Smooth muscle cell (in vitro differentiated cells): ENCODE measurements around the gene PSKH1. TPM values are rescaled to one million over a fixed set of nuclear protein-coding genes. Genes with fewer than 3 reads are reported as not detected.

Experiments
- DNase-seq: peaks from one replicate; lab custom pipeline; 2025; ENCODE audit not compliant: unreplicated experiment; lab: John Stamatoyannopoulos, UW
- H2AFZ ChIP-seq: fragments of 200-600 bp; sonication (generic); 2 replicates; pipeline ENCODE4 v1.6.0; 2016; ENCODE audit warnings: antibody characterized with exemption, low read depth, mild to moderate bottlenecking
- H3F3A ChIP-seq: fragments of 200-600 bp; sonication (generic); 2 replicates; pipeline ENCODE4 v1.6.0; 2017; ENCODE audit warnings: antibody characterized with exemption, low read depth
- H3K27ac ChIP-seq: fragments of 200-600 bp; sonication (generic); 2 replicates; pipeline ENCODE4 v1.5.1; 2016; ENCODE audit warnings: low read depth, mild to moderate bottlenecking
- H3K27me3 ChIP-seq: fragments of 200-600 bp; sonication (generic); 2 replicates; pipeline ENCODE4 v1.6.1; 2016; ENCODE audit warnings: low read depth, mild to moderate bottlenecking
- H3K36me3 ChIP-seq: fragments of 200-600 bp; sonication (generic); 2 replicates; pipeline ENCODE4 v1.5.1; 2016; ENCODE audit warnings: low read depth
- H3K4me1 ChIP-seq: fragments of 200-600 bp; sonication (generic); 2 replicates; pipeline ENCODE4 v1.5.1; 2016; ENCODE audit warnings: low read depth
- H3K4me2 ChIP-seq: fragments of 200-600 bp; sonication (generic); 2 replicates; pipeline ENCODE4 v1.6.0; 2016; ENCODE audit warnings: mild to moderate bottlenecking
- H3K4me3 ChIP-seq: fragments of 200-600 bp; sonication (generic); 2 replicates; pipeline ENCODE4 v1.5.1; 2016; ENCODE audit warnings: mild to moderate bottlenecking
- H3K79me2 ChIP-seq: fragments of 200-600 bp; sonication (generic); 2 replicates; pipeline ENCODE4 v1.6.0; 2016; ENCODE audit warnings: low read depth, mild to moderate bottlenecking
- H3K9ac ChIP-seq: fragments of 200-600 bp; sonication (generic); 2 replicates; pipeline ENCODE4 v1.6.0; 2016; ENCODE audit warnings: low read depth
- H3K9me3 ChIP-seq: fragments of 200-600 bp; sonication (generic); replicated peaks from 2 replicates; pipeline ENCODE4 v1.5.1; 2016; ENCODE audit warnings: low read depth
- H4K20me1 ChIP-seq: fragments of 200-600 bp; sonication (generic); 2 replicates; pipeline ENCODE4 v1.6.0; 2016; ENCODE audit warnings: low read depth
- WGBS: methylation state at CpG from one replicate; pipeline ENCODE4 v1.1.7; 2016; ENCODE audit warnings: low lambda C conversion rate; 5-methylcytosine and 5-hydroxymethylcytosine counted together
- polyA plus RNA-seq: library from polyadenylated mRNA; unstranded; fragments of >200 nt; fragmentation: Nextera tagmentation; extraction: Ambion mirVana; gene quantifications from 2 replicates; pipeline ENCODE4 v1.2.1, GENCODE V29; 2016
- total RNA-seq: library from RNA; depleted of rRNA; stranded (reverse); fragments of >200 nt; gene quantifications from 2 replicates; pipeline ENCODE4 v1.2.3, GENCODE V29; 2014
- TF ChIP-seq, protein P1 (sequence below): fragments of 200-600 bp; sonication (generic); IDR thresholded peaks from 2 replicates; pipeline ENCODE4 v1.5.1; 2017; ENCODE audit warnings: borderline replicate concordance, mild to moderate bottlenecking, antibody characterized with exemption; ENCODE audit not compliant: insufficient read depth, poor library complexity, severe bottlenecking

The PSKH1 gene
- total and polyA plus RNA-seq, 2 experiments from 2014 or later = 15.3 to 36.0 TPM

DNA sequence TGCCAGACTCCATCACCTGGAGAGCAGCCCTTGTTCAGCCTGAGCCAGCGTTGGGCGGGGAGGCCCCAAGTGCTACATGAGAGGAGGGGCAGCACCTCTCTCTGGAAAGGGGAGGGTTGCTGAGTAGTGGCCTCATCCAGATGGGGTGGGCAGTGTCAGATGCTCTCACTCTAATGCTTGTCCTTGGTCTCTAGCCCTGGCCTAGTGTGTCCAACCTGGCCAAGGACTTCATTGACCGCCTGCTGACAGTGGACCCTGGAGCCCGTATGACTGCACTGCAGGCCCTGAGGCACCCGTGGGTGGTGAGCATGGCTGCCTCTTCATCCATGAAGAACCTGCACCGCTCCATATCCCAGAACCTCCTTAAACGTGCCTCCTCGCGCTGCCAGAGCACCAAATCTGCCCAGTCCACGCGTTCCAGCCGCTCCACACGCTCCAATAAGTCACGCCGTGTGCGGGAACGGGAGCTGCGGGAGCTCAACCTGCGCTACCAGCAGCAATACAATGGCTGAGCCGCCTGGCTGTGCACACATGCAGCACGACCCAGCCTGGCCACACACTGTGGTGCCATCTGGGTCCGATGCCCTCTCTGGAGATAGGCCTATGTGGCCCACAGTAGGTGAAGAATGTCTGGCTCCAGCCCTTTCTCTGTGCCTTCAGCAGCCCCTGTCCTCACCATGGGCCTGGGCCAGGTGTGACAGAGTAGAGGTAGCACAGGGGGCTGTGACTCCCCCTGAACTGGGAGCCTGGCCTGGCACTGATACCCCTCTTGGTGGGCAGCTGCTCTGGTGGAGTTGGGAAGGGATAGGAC is 34.3 kb downstream of the PSKH1 start:
- Histone ChIP-seq H3K27ac (no peak overlapping the region), H3F3A (no peaks in the 10 kb centered on the region), H3K4me1 (no peaks in the 10 kb centered on the region), H3K79me2 (peaks cover 7% of the 10 kb centered on the region), H3K4me3 (no peak overlapping the region), H3K4me2 (no peak overlapping the region), H4K20me1 (peaks cover 74% of the 10 kb centered on the region), H2AFZ (no peak overlapping the region), H3K9ac (no peak overlapping the region), H3K9me3 (no peaks in the 10 kb centered on the region), H3K36me3 (no peaks in the 10 kb centered on the region), H3K27me3 (no peaks in the 10 kb centered on the region)
- TF ChIP-seq, protein P1, sequence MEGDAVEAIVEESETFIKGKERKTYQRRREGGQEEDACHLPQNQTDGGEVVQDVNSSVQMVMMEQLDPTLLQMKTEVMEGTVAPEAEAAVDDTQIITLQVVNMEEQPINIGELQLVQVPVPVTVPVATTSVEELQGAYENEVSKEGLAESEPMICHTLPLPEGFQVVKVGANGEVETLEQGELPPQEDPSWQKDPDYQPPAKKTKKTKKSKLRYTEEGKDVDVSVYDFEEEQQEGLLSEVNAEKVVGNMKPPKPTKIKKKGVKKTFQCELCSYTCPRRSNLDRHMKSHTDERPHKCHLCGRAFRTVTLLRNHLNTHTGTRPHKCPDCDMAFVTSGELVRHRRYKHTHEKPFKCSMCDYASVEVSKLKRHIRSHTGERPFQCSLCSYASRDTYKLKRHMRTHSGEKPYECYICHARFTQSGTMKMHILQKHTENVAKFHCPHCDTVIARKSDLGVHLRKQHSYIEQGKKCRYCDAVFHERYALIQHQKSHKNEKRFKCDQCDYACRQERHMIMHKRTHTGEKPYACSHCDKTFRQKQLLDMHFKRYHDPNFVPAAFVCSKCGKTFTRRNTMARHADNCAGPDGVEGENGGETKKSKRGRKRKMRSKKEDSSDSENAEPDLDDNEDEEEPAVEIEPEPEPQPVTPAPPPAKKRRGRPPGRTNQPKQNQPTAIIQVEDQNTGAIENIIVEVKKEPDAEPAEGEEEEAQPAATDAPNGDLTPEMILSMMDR = no peak
- DNase-seq = no peak
- WGBS = 97% methylated on average over 22 of the region's 22 CpGs

DNA sequence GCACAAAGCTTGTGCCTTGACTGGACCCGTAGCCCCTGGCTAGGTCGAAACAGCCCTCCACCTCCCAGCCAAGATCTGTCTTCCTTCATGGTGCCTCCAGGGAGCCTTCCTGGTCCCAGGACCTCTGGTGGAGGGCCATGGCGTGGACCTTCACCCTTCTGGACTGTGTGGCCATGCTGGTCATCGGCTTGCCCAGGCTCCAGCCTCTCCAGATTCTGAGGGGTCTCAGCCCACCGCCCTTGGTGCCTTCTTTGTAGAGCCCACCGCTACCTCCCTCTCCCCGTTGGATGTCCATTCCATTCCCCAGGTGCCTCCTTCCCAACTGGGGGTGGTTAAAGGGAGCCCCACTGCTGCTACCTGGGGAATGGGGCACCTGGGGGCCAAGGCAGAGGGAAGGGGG is 35.1 kb downstream of the PSKH1 start:
- H3K4me3 ChIP-seq = no peak overlapping the region
- 92% methylated on average over 7 of the region's 7 CpGs for WGBS
- H4K20me1 ChIP-seq = peaks cover 66% of the 10 kb centered on the region

DNA sequence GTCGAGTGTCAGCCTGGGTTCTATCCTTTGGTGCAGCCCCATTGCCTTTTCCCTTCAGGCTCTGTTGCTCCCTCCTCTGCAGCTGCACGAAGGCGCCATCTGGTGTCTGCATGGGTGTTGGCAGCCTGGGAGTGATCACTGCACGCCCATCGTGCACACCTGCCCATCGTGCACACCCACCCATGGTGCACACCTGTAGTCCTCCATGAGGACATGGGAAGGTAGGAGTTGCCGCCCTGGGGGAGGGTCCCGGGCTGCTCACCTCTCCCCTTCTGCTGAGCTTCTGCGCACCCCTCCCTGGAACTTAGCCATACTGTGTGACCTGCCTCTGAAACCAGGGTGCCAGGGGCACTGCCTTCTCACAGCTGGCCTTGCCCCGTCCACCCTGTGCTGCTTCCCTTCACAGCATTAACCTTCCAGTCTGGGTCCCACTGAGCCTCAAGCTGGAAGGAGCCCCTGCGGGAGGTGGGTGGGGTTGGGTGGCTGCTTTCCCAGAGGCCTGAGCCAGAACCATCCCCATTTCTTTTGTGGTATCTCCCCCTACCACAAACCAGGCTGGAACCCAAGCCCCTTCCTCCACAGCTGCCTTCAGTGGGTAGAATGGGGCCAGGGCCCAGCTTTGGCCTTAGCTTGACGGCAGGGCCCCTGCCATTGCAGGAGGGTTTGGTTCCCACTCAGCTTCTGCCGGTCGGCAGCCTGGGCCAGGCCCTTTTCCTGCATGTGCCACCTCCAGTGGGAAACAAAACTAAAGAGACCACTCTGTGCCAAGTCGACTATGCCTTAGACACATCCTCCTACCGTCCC is 35.7 kb downstream of the PSKH1 start:
- no peaks in the 10 kb centered on the region for H3K27me3 ChIP-seq
- H3F3A ChIP-seq = no peaks in the 10 kb centered on the region
- peaks cover 3% of the 10 kb centered on the region for H3K79me2 ChIP-seq
- TF ChIP-seq, protein P1 = peak; percentile 67
- H3K4me3 ChIP-seq = no peak overlapping the region
- no peak overlapping the region for H3K27ac ChIP-seq
- H4K20me1 ChIP-seq = peaks cover 60% of the 10 kb centered on the region
- no peaks in the 10 kb centered on the region for H3K9me3 ChIP-seq
- H3K36me3 ChIP-seq = no peaks in the 10 kb centered on the region
- H3K9ac ChIP-seq = no peak overlapping the region
- H2AFZ ChIP-seq = no peak overlapping the region
- 57% methylated on average over 16 of the region's 16 CpGs for WGBS
- H3K4me1 ChIP-seq = no peaks in the 10 kb centered on the region
- DNase-seq = peak; percentile 7
- no peak overlapping the region for H3K4me2 ChIP-seq

More for the DNA sequence above, 35.1 kb downstream of the PSKH1 start:
- TF ChIP-seq, protein P1 = no peak
- DNase-seq = no peak
- no peak overlapping the region for H2AFZ ChIP-seq
- no peak overlapping the region for H3K9ac ChIP-seq
- no peaks in the 10 kb centered on the region for H3F3A ChIP-seq
- no peaks in the 10 kb centered on the region for H3K36me3 ChIP-seq
- H3K9me3 ChIP-seq = no peaks in the 10 kb centered on the region
- H3K27me3 ChIP-seq = no peaks in the 10 kb centered on the region
- no peak overlapping the region for H3K4me2 ChIP-seq
- no peak overlapping the region for H3K27ac ChIP-seq
- peaks cover 6% of the 10 kb centered on the region for H3K79me2 ChIP-seq
- H3K4me1 ChIP-seq = no peaks in the 10 kb centered on the region
